Embryonic facial prominence (tissue), 1 donor: ENCODE data around the gene NFIC.
"Not testable (repeated sequence)": the region's sequence is repeated elsewhere in the genome, so short reads cannot be mapped to it uniquely, and the experiment has no call there.

Experiments
- DNase-seq: peaks from one replicate; pipeline ENCODE4 v3.0.0-alpha.2; 2016; ENCODE audit errors: extremely low spot score

The NFIC gene

DNA sequence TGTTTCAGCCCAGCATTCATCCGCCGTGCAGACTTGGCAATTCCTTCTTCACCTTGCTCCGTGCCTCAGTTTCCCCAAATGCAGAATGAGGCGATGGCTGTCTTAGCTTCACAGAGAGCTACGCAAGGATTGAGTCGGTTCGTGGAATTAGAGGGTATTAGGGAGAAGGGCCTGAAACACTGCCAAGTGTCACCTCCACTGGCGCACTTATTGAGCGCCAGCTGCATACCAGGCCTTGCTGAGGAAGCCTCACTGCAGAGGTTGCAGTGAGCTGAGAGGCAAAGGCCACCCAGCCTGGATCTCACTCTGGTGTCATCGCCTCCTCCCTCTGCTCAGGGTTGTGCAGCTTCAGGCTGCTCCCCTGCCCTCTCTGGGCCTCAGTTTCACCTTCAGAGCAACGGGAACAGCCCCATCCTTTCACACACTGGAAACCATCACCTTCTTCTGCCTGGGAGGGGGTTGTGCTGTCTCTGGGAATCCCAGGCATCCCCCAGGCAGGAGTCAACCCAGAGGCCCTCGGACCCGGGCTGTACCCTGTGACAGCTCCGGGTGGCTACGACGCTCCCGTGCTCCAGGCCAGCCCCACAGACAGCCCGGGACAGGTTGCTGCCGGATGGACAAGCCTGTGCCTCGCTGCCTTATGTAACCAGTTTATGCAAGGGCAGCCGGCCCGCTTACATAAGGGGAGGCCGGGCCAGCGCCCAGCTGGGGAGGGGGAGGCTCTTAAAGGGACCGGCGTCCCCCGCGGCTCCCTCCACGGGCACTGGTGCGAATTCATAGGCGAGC, 31.9 kb downstream of the NFIC start:
- no peak for DNase-seq

DNA sequence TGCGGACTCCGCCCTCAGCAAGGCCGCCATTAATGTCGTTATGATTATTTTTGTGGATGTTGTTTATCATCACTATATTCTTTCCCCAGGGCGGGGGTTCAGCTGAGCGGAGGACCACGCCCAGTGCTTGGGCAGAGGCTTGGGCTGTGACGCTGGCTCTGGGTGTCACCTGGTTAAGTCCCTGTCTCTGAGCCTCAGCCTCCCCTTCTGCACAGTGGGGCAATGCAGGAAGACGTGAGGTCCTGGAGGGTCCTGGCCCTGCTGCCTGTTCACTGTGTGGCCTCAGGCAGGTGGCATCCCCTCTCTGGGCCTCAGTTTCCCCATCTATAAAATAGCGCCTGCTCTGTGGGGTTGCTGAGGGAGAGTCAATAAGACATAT, 32.5 kb downstream of the NFIC start:
- DNase-seq: no peak

DNA sequence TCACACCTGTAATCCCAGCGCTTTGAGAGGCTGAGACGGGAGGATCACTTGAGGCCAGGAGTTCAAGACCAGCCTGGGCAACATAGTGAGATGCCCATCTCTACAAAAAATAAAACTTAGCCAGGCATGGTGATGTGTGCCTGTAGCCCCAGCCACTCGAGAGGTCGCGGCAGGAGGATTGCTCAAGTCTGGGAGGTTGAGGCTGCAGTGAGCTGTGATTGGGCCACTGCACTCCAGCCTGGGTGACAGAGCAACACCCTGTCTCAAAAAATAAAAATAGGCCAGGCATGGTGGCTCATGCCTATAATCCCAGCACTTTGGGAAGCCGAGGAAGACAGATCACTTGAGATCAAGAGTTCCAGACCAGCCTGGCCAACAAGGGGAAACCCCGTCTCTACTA, 32.9 kb downstream of the NFIC start:
- DNase-seq: not testable (repeated sequence)

DNA sequence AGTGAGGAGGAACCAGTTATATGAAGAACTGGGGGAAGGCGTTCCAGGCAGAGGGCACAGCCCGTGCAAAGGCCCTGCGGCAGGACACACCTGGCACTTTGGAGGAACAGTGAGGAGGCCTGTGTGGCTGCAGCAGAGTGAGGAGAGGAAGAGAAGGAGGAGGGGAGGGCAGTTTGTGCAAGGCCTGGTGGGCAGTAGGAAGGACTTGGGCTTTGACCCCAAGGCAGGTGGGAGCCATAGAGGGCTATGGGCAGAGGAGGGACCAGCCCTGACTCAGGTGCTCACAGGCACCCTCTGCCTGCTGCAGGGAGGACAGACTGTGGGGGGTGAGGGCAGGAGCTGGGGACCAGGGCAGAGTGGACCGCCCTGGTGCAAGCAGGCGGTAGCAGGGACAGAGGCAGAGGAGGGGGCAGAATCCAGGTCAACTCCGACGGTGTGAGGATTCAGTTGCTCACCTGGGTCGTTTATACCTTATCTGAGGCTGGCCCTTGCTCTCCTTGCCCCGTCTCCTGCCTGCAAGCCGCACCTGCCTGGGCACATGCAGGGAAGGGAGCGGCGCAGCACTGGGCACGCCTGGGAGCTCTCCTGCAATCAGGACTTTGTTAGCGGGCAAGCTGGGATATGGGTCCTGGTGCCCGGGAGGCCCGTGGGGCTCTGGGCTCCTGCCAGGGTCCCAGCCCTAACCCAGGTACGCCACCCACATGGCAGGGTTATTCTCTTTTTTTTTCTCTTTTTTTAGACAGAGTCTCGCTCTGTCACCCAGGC, 34.8 kb downstream of the NFIC start:
- no peak for DNase-seq

DNA sequence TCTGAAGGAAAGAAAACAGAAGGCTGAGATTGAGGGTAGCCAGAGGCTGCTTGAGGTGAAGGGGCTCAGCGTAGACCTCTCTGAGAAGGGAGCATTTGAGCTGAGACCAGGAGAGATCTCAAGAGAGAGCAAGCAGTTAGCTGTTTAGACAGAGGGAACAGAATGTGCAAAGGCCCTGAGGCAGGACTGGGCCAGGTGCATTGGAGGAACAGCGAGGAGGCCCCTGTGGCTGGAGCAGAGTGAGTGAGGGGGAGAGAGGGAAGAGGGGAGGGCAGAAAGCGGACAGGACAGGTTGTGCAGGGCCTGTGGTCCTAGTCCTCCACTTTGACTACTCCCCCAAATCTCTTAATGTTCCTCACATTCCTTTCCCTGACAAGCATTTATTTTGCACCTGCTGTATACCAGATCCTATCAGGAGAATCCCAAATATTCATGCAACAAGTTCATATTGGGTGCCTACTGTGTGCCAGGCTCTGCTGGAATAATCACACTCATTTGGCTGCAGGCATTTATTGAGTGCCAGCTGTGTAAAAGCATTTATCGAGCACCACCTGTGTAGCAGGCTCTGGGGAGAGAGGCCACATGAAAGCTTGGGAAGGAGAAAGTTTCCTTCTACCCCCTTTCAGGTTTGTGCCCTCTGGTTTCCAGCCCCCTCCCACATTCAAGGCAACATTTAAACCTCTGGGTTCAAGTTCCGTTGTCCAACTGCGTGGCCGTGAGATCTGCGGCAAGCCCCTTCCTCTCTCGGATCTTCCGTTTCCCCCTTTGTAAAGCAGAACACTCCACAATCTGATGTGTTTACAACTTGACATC, 36.5 kb downstream of the NFIC start:
- no peak for DNase-seq

DNA sequence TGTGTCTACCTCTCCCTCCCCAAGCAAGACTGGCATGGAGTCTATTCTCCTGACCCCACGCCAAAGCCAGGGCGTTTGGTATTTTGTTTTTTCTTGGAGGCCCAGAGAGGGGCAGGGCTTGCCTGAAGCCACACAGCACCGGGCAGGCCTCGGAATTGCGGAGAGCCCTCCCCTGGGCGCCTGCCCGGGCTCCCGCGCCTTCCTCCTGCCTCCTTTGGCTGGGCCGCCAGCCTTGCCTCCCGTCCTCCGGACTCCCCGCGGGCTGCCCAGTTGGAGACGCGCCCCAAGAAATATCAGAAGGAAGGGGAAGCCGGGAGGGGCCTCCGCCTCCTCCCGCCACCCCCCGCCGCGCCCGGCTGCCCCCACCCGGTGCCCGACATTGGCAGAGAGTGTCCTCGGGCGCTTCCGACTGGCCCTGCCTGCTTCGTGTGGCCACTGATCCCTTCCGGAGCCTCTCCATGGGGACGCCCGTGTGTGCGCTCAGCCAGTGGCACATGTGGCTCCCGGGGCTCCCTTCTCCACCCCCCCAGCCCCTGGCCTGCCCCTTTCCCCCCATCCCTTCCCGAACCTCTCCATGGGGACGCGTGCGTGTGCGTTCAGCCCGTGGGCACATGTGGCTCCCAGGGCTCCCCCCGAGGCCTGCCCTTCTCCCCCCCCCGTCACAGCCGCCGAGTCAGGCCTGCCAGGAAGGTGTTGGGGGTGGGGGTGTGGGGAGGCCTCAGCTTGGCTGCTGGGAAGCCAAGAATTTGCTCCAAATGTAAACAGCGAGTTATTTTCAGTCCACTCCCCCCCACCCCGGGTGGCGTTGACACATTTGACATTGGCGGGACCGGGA, 37.3 kb downstream of the NFIC start:
- DNase-seq: peak; percentile 59

DNA sequence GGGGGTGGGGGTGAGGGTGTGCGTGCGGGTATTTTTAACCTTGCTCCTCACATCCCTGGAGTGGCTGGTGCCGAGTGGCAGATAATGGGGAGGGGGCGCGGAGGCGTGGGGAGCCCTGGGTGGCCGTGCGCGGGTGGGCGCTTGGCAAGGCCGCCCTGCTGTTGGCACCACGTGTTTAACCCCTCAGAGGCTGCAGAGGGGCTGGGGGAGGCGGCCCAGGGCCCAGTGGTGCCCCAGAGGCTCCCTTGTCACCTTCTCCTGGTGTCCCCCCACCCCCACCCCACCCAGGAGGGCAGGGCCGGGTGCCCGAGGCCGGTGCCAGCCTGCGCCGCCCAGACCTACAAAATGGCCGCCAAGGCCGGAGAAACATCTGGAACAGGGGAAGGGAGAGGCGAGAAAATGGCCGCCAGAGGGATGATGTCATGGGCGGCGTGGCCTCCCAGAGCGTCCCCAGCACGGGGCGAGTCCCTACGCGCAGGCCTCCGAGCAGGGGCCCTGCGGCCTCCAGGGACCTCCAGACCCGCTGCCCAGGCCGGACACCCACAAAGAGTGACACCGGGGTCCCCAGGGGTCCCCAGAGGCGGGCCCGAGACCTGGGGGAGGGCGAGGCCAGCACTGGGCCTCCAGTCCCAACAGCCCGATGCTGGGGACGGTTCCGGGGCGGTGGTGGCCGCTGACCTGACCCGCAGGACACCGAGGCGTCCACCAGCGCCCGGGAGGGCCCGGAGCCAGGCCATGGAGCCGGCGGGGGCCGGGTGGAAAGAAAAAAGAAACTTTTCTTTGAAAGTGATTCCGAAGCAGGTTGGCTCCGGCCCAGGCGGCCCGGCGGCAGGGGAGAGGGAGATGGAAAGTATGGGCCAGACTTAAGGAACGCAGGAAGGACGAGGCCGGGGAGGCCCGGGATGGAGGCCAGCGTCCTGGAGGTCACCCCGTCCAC, 38.2 kb downstream of the NFIC start:
- peak; percentile 36 for DNase-seq

DNA sequence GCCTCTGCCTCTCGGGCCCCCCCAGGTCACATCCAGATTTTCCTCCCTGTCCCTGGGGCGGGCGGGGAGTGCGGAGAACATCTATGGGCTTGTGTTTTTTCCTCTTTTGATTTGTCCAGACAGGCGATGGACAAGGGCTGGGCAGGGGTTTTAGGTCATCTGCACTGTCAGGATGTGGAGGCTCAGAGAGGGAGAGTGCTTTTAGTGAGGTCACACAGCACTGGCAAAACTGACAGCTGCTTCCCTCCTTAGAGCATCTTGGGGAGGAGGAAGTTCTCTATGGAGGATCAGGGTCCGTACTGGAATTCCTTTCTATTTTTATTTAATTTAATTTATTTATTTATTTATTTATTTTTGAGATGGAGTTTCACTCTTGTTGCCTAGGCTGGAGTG, 38.9 kb downstream of the NFIC start:
- DNase-seq: no peak

DNA sequence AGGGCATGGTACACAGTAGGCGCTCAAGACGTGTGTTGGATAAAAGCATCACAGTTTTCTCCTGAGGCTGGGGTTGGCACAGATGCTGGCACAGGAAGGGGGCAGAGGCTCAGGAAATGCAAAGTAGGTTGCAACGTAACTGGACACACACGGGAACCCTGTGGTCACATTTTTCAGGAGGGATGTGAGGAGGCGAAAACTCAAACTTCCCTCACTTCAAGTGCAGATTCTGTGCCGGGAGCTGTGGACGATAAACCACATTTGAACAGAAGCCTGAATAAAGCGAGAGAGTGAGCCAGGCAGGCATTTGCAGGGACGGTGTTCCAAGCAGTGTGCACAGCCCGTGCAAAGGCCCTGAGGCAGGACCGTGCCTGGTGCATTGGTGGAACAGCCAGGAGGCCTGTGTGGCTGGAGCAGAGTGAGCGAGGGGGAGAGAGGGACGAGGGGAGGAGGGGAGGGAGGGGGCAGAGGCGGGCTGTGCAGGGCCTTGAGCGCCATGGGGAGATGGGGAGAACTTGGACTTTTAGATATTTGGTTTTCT, 40.3 kb downstream of the NFIC start:
- DNase-seq: no peak

DNA sequence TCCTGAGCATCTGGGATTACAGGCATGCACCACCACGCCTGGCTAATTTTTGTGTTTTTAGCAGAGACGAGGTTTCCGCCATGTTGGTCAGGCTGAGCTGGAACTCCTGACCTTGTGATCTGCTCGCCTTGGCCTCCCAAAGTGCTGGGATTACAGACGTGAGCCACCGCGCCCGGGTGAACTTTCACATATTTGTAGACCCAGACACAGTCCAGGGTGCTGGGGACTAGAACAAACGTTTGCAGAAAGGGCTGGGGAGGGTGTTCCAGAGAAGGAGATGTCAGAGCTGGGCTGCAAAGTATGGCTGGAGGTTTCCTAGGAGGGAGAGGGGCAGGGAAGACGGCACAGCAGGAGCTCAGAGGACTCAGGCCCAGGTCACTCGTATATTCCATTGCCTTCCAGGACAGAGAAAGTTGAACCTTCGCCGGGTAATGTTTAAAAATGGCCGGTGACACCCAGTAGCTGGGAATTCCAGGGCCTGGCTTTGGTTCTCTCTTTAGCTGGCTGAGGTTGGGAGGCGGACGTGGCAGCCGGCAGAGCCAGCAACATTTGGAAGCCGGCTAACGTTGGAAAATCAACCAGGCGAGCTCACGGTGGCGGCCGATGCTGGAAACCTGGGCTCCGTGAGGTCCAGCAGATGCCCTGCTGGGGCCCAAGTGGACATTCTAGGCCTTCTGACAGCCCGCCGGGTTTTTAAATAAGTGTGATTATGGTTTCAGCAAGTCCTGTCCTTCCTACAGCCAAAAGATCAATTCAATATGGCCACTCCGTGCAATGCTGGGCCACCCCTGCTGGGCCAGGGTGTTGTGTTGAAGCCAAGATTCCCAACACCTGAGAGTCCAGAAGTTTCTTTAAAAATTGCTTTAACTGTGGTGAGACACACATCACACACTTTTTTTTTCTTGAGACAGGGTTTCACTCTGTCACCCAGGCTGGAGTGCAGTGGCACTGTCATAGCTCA, 41.5 kb downstream of the NFIC start:
- DNase-seq: no peak

DNA sequence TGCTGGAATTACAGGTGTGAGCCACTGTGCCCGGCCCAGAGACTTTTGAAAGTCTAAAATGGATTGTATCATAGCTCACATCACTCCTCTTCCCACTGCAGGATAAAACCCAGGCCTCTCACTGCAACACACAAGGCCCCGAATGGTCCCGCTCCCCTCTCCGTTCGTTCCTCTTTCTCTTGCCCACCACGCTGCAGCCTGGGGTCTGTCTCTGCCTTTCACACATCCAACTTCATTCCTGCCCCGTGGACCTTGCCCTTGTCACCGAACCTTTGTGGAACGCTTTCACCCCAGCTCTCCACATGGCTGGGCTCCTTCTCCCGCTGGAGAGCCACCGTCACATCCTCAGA, 42.6 kb downstream of the NFIC start:
- no peak for DNase-seq

DNA sequence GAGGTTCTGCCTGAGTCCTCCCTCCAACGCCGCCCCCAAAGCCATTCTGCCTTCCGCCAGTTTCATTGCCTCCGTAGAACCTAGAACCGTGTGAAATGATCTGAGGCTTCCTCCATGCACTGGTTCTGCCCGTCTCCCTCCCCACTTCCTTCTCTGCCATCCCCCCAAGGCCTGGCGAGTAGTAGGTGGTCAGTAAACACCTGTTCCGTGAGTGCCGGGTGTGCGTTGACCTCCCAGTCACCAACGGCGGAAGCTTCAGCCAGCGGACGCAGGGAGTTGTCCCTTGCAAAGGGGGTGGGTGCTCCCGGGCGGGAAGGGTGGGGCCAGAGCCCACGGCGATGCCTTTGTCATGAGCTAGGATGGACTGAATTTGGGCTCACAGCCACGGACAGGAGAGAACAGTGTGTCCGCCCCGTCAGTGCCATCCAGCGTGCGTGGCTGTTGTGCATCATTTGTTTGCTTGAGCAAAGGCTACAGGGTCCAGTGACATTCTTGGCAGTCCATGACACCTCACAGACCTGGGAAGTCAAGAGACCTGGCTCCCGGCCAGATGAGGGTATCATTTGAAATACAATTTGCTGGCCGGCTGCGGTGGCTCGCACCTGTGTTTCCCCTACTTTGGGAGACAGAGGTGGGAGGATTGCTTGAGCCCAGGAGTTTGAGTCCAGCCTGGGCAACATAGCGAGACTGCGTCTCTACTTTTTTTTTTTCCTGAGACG, 43.1 kb downstream of the NFIC start:
- no peak for DNase-seq

DNA sequence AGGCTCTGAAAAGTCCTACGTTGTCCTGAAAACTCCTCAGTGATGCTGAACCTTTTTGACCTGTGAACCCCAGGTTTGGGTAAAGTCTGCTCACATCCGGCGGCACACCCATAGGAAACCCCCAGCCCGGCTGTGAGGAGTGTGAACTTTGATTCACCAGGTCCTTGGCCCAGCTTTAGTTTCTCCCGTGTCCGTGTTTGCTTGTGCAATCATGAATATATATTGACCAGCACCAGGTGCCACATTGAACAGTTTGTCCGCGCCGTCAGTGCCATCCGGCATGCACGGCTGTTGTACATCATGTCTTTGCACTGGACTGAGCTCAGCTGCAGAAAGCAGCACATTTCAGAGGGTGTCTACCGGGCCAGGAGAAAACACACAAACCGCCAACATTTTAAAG, 45.3 kb downstream of the NFIC start:
- DNase-seq: no peak

DNA sequence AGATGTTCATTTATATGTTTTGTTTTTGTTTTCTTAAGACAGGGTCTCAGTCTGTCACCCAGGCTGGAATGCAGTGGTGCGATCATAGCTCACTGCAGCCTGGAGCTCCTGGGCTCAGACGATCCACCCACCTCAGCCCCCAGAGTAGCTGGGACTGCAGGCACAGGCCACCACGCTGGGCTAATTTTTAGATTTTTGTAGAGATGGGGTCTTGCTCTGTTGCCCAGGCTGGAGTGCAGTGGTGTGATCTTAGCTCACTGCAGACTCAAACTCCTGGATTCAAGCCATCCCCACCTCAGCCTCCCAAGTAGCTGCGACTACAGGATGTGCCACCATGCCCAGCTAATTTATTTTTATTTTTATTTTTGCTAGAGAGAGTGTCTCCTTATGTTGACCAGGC, 45.7 kb downstream of the NFIC start:
- DNase-seq: no peak

DNA sequence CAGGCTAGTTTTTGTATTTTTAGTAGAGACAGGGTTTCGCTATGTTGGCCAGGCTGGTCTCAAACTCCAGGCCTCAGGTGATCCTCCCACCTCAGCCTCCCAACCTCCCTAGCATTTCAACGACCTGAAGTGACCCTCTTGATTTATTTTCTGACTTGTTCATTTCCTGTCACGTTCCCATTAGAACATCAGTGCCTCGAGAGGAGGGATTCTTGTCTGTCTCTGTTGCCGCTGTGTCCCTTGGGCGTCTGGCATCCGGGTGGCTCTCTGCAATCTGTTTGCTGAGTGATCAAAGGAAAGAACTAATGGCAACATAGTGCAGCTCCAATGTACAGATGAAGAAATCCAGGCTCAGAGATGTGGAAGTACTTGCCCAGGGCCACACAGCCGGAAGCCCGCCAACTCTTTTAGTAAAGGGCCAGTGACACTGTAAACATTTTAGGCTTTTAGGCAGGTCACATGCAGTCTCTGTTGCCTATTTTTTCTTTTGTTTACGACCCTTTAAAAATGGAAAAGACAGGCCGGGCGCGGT, 47.5 kb downstream of the NFIC start:
- no peak for DNase-seq

DNA sequence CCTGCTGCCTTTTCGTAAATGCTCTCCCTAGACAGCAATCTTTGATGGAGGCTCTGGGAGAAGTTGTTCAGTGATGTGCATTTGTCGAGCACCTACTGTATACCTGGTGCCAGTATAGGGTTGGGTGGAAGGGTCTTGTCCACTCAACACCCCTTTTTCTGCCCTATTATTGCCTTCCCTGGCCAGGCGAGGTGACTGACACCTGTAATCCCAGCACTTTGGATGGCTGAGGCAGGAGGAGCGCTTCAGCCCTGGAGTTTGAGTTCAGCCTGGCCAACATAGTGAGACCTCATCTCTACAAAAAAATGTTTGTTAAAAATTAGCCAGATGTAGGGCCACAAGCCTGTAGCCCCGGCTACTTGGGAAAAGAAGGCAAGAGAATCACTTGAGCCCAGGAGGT, 49.3 kb downstream of the NFIC start:
- no peak for DNase-seq

DNA sequence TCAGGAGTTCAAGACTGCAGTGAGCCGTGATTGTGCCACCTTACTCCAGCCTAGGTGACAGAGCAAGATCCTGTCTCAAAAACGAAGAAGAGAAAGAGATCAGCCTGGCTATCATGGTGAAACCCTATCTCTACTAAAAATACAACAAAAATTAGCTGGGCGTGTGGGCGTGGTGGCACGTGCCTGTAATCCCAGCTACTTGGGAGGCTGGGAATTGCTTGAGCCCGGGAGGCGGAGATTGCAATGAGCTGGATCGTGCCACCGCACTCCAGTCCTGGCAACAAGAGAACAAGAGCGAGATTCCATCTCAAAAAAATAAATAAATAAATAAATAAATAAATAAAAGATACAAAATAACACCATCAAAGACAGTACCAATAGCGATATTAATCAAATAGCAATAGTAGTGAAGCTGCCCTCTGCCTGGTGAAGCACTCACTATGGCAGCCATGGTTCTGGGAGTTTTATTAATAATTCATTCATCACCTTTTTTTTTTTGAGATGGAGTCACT, 53.9 kb downstream of the NFIC start:
- no peak for DNase-seq
